ENCODE measurements around the gene C17orf50.

The C17orf50 gene

GRCh38 chr17:35760587-35760986 lies at the start of gene C17orf50:
Gene C17orf50, plus strand, starts transcription at chr17:35760887. Its CDS starts 55 bp downstream, at chr17:35760942.
- no peak for DNase-seq (ENCODE audit: low read depth)

- no peak for DNase-seq (ENCODE audit: low read depth)
Measured at GRCh38 chr17:35710950-35711349, 49.7 kb upstream of the C17orf50 start.

- DNase-seq (ENCODE audit: low read depth): no peak
Measured at GRCh38 chr17:35713069-35713728, 47.5 kb upstream of the C17orf50 start.

GRCh38 chr17:35714988-35715387 lies 45.7 kb upstream of the C17orf50 start:
- DNase-seq (ENCODE audit: low read depth): no peak

- DNase-seq (ENCODE audit: low read depth): no peak
Measured at GRCh38 chr17:35715416-35715815, 45.3 kb upstream of the C17orf50 start.

- no peak for DNase-seq (ENCODE audit: low read depth)
Measured at GRCh38 chr17:35716173-35716572, 44.5 kb upstream of the C17orf50 start.

GRCh38 chr17:35716897-35717465 lies 43.7 kb upstream of the C17orf50 start:
- no peak for DNase-seq (ENCODE audit: low read depth)

- DNase-seq (ENCODE audit: low read depth): no peak
Measured at GRCh38 chr17:35717475-35717874, 43.2 kb upstream of the C17orf50 start.

- no peak for DNase-seq (ENCODE audit: low read depth)
Measured at GRCh38 chr17:35723735-35724134, 37.0 kb upstream of the C17orf50 start.

GRCh38 chr17:35725058-35725457 lies 35.6 kb upstream of the C17orf50 start:
- DNase-seq (ENCODE audit: low read depth): no peak

GRCh38 chr17:35725802-35726126 lies 34.9 kb upstream of the C17orf50 start:
- no peak for DNase-seq (ENCODE audit: low read depth)

GRCh38 chr17:35726127-35726952 lies 34.3 kb upstream of the C17orf50 start:
- no peak for DNase-seq (ENCODE audit: low read depth)

GRCh38 chr17:35726953-35727460 lies 33.7 kb upstream of the C17orf50 start:
- no peak for DNase-seq (ENCODE audit: low read depth)

GRCh38 chr17:35727635-35728034 lies 33.1 kb upstream of the C17orf50 start:
- no peak for DNase-seq (ENCODE audit: low read depth)

GRCh38 chr17:35728551-35728950 lies 32.1 kb upstream of the C17orf50 start:
- no peak for DNase-seq (ENCODE audit: low read depth)

GRCh38 chr17:35729405-35729833 lies 31.3 kb upstream of the C17orf50 start:
- DNase-seq (ENCODE audit: low read depth): no peak

- DNase-seq (ENCODE audit: low read depth): no peak
Measured at GRCh38 chr17:35730400-35731005, 30.2 kb upstream of the C17orf50 start.

GRCh38 chr17:35731239-35731916 lies 29.3 kb upstream of the C17orf50 start, which contains the start of gene RASL10B:
Gene RASL10B, plus strand, starts transcription at chr17:35731639. Its CDS starts 3,546 bp downstream, at chr17:35735185.
- peak; percentile 14 for DNase-seq (ENCODE audit: low read depth)

- no peak for DNase-seq (ENCODE audit: low read depth)
Measured at GRCh38 chr17:35731917-35732805, 28.5 kb upstream of the C17orf50 start.

- no peak for DNase-seq (ENCODE audit: low read depth)
Measured at GRCh38 chr17:35732806-35733136, 27.9 kb upstream of the C17orf50 start.

- no peak for DNase-seq (ENCODE audit: low read depth)
Measured at GRCh38 chr17:35733366-35733765, 27.3 kb upstream of the C17orf50 start.
